Gastroesophageal sphincter (tissue), 4 donors: ENCODE results near the gene ESR1. TPM values are rescaled to one million over a fixed set of nuclear protein-coding genes. Genes with fewer than 3 reads are reported as not detected.

ENCODE experiments used
- ATAC-seq: fragments of 150-250 bp; one replicate; pipeline ENCODE4 v1.9.1; 2016; ENCODE audit warnings: mild to moderate bottlenecking, moderate library complexity
- H3K27ac ChIP-seq, 4 donors: fragments of 200-600 bp; sonication (generic) in 3 of 4; 1 replicate in 3 of 4; 2 replicates in 1 of 4; pipeline ENCODE4 v1.5.1; 2016 to 2019
- H3K27me3 ChIP-seq: fragments of 200-600 bp; sonication (generic); one replicate; pipeline ENCODE4 v1.5.1; 2019
- H3K36me3 ChIP-seq, 2 donors: fragments of 200-600 bp; sonication (generic); one replicate each; pipeline ENCODE4 v1.5.1; 2019; ENCODE audit warnings: control low read depth in 1 of 2
- H3K4me1 ChIP-seq, 3 donors: fragments of 200-600 bp; sonication (generic); 1 replicate in 2 of 3; 2 replicates in 1 of 3; pipeline ENCODE4 v1.5.1; 2016 to 2019; ENCODE audit warnings: control low read depth in 2 of 3
- H3K4me3 ChIP-seq, 2 donors: fragments of 200-600 bp; sonication (generic); one replicate each; pipeline ENCODE4 v1.5.1; 2019; ENCODE audit warnings: mild to moderate bottlenecking in 1 of 2, moderate library complexity in 1 of 2
- H3K9me3 ChIP-seq, 3 donors: fragments of 200-600 bp; sonication (generic); one replicate each; pipeline ENCODE4 v1.5.1; 2017 to 2019; ENCODE audit warnings: control low read depth in 2 of 3
- CTCF ChIP-seq, 4 experiments: fragments of 200-600 bp in 2 of 4; fragments of 450-650 bp in 2 of 4; sonication (generic) in 1 of 4; IDR thresholded peaks; one replicate each; pipeline ENCODE4 v1.5.1; 2017 to 2019; ENCODE audit warnings: antibody characterized with exemption in 4 of 4, mild to moderate bottlenecking in 2 of 4, moderate library complexity in 2 of 4
- EP300 ChIP-seq: sonication (generic); formaldehyde crosslinking; IDR thresholded peaks from one replicate; pipeline ENCODE4 v1.6.1; 2017; ENCODE audit warnings: antibody characterized with exemption, mild to moderate bottlenecking
- POLR2A ChIP-seq, 2 donors: fragments of 450-650 bp; IDR thresholded peaks; one replicate each; pipeline ENCODE4 v1.6.1; 2017; ENCODE audit warnings: antibody characterized with exemption in 2 of 2, mild to moderate bottlenecking in 2 of 2, moderate library complexity in 1 of 2
- POLR2AphosphoS5 ChIP-seq: sonication (generic); formaldehyde crosslinking; IDR thresholded peaks from one replicate; pipeline ENCODE4 v1.6.1; 2017; ENCODE audit warnings: antibody characterized with exemption
- WGBS, 2 donors: methylation state at CpG; one replicate each; pipeline ENCODE4 v1.1.5; 2018; ENCODE audit warnings: low coverage in 1 of 2; 5-methylcytosine and 5-hydroxymethylcytosine counted together
- total RNA-seq, 4 donors: library from RNA; depleted of rRNA; stranded (reverse); fragments of >200 nt; gene quantifications; one replicate each; pipeline ENCODE4 v1.1.0, GENCODE V29; 2016

The ESR1 gene
- total RNA-seq, 4 donors from 2014 or later: 0.93 to 2.3 (median 0.97) TPM

- H3K4me1 ChIP-seq: no peaks in the 10 kb centered on the region
- H3K36me3 ChIP-seq: no peaks in the 10 kb centered on the region
- peak; percentile 90 for ATAC-seq
- H3K9me3 ChIP-seq: no peaks in the 10 kb centered on the region
- H3K27me3 ChIP-seq: no peaks in the 10 kb centered on the region
- 62 to 65% methylated on average over 3 of the region's 3 CpGs for WGBS, 2 donors
- no peak overlapping the region for H3K4me3 ChIP-seq
- TF ChIP-seq POLR2AphosphoS5: peak; percentile 42
- peak in 1 of 2 donors; percentile 10 for TF ChIP-seq POLR2A (IDR thresholded peaks at IDR 0.05)
- no peak for TF ChIP-seq EP300
- peak overlapping the region in 3 of 4 donors; percentile 5 to 78 (median 65) for H3K27ac ChIP-seq
Measured at GRCh38 chr6:152094992-152095592, 287.6 kb downstream of the ESR1 start.

- TF ChIP-seq POLR2AphosphoS5 (peak; percentile 34), POLR2A (IDR thresholded peaks at IDR 0.05) (no peak)
- H3K27ac ChIP-seq: no peak overlapping the region
- no peak overlapping the region for H3K4me3 ChIP-seq
- ATAC-seq: no peak
- H3K36me3 ChIP-seq: no peaks in the 10 kb centered on the region
- WGBS, 2 donors: 45 to 72% methylated on average over 5 of the region's 5 CpGs
- no peaks in the 10 kb centered on the region for H3K4me1 ChIP-seq
- H3K9me3 ChIP-seq: no peaks in the 10 kb centered on the region
- no peaks in the 10 kb centered on the region for H3K27me3 ChIP-seq
Measured at GRCh38 chr6:152096863-152097496, 289.5 kb downstream of the ESR1 start.

GRCh38 chr6:152098683-152099082 lies 291.2 kb downstream of the ESR1 start:
- no peak for TF ChIP-seq POLR2AphosphoS5
- no peak for TF ChIP-seq CTCF (IDR thresholded peaks at IDR 0.05)
- TF ChIP-seq POLR2A (IDR thresholded peaks at IDR 0.05): no peak
- TF ChIP-seq EP300: no peak
- no peaks in the 10 kb centered on the region for H3K27me3 ChIP-seq
- H3K4me1 ChIP-seq: no peaks in the 10 kb centered on the region

GRCh38 chr6:152099446-152100182 lies 292.1 kb downstream of the ESR1 start:
- Histone ChIP-seq H3K4me1 (no peaks in the 10 kb centered on the region), H3K4me3 (no peak overlapping the region), H3K9me3 (no peaks in the 10 kb centered on the region), H3K27me3 (no peaks in the 10 kb centered on the region), H3K27ac (peak overlapping the region in 2 of 4 donors; percentile 14 to 27), H3K36me3 (no peaks in the 10 kb centered on the region)
- WGBS, 2 donors: 87 to 93% methylated on average over 2 to 3 of the region's 4 CpGs
- TF ChIP-seq CTCF (IDR thresholded peaks at IDR 0.05): no peak
- TF ChIP-seq POLR2A (IDR thresholded peaks at IDR 0.05): no peak
- ATAC-seq: no peak

More at GRCh38 chr6:152098683-152099082, 291.2 kb downstream of the ESR1 start:
- no peaks in the 10 kb centered on the region for H3K9me3 ChIP-seq
- no peak overlapping the region for H3K27ac ChIP-seq
- ATAC-seq: no peak
- 78 to 100% methylated on average over 1 to 5 of the region's 14 CpGs for WGBS, 2 donors
- no peak overlapping the region for H3K4me3 ChIP-seq
- H3K36me3 ChIP-seq: no peaks in the 10 kb centered on the region

- 32 to 67% methylated on average over 1 to 4 of the region's 7 CpGs for WGBS, 2 donors
- Histone ChIP-seq H3K27me3 (no peaks in the 10 kb centered on the region), H3K36me3 (no peaks in the 10 kb centered on the region), H3K27ac (peak overlapping the region in 2 of 4 donors; percentile 14 to 27), H3K4me3 (no peak overlapping the region), H3K9me3 (no peaks in the 10 kb centered on the region), H3K4me1 (no peaks in the 10 kb centered on the region)
- peak; percentile 64 for ATAC-seq
- TF ChIP-seq EP300 (no peak), POLR2A (IDR thresholded peaks at IDR 0.05) (no peak), POLR2AphosphoS5 (no peak), CTCF (IDR thresholded peaks at IDR 0.05) (no peak)
Measured at GRCh38 chr6:152100183-152100618, 292.7 kb downstream of the ESR1 start.
